ENCODE data around the gene FNDC3A.

Gene FNDC3A

DNA sequence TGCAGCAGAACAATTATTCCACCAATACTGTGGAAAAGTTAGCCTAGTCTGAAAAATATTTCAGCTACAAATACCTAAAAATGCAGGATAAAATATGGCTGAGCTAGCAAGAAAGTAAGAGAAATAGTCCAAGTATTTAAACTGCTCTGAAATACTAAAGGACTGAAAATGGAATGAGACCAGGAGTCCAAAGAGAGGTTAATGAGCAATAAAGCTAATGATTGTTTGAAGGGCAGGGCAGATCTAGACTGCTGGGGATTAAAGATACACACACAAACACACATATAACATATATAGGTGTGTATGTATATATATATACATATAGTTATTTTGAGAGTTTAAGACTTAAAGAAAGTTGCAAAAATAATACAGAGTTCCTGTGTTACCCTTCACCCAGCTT lies 269.4 kb downstream of the FNDC3A start:
- H3K9ac ChIP-seq (ENCODE audit: low read length) = no peak overlapping the region
- no peaks in the 10 kb centered on the region for H3K9me3 ChIP-seq (ENCODE audit: control insufficient read depth, low read length)
- no peaks in the 10 kb centered on the region for H3K27me3 ChIP-seq (ENCODE audit: control insufficient read depth, insufficient read depth, low read length)
- no peaks in the 10 kb centered on the region for H3K4me1 ChIP-seq (ENCODE audit: control insufficient read depth, insufficient read depth, low read length)
- H3K36me3 ChIP-seq (ENCODE audit: control insufficient read depth, insufficient read depth, low read length) = no peaks in the 10 kb centered on the region
- no peak overlapping the region for H3K4me3 ChIP-seq (ENCODE audit: low read length)

DNA sequence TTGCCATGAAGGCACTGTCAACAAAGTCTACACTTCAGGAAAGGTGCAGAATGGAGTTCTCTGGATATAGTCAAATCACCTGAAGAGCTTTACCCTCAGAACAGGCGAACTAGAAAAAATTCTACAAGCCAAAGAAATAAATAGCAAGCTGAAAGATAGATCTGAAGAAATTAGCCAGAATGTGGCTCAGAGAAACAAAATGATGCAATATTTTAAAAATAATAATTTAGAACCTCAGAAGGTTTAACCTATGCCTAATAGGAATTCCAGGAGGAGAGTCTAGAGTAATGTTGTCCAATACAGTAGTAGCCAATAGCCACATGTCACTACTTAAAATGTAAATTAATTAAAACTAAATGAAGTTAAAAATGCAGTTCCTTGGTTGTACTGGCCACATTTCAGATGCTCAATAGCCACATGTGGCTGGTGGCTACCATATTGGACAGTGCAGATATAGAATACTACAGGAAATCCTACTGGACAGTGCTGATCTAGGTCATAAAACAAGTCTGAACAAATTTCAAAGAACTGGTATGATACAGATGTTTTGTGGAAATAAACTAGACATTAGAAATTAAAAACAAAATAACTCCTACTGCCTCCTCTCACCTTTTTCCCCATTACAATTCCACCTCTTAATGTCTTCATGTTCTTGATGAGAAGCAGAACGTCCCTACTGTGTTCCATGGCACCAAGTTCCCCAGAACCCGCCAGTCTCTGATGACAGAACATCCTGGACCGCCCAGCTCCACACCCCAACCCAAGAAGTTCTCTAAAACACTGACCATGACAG lies 271.3 kb downstream of the FNDC3A start:
- no peaks in the 10 kb centered on the region for H3K27me3 ChIP-seq (ENCODE audit: control insufficient read depth, insufficient read depth, low read length)
- H3K9me3 ChIP-seq (ENCODE audit: control insufficient read depth, low read length) = no peaks in the 10 kb centered on the region
- no peaks in the 10 kb centered on the region for H3K4me1 ChIP-seq (ENCODE audit: control insufficient read depth, insufficient read depth, low read length)
- H3K36me3 ChIP-seq (ENCODE audit: control insufficient read depth, insufficient read depth, low read length) = no peaks in the 10 kb centered on the region
- peak overlapping the region; percentile 92 for H3K9ac ChIP-seq (ENCODE audit: low read length)
- H3K4me3 ChIP-seq (ENCODE audit: low read length) = peak overlapping the region; percentile 17

DNA sequence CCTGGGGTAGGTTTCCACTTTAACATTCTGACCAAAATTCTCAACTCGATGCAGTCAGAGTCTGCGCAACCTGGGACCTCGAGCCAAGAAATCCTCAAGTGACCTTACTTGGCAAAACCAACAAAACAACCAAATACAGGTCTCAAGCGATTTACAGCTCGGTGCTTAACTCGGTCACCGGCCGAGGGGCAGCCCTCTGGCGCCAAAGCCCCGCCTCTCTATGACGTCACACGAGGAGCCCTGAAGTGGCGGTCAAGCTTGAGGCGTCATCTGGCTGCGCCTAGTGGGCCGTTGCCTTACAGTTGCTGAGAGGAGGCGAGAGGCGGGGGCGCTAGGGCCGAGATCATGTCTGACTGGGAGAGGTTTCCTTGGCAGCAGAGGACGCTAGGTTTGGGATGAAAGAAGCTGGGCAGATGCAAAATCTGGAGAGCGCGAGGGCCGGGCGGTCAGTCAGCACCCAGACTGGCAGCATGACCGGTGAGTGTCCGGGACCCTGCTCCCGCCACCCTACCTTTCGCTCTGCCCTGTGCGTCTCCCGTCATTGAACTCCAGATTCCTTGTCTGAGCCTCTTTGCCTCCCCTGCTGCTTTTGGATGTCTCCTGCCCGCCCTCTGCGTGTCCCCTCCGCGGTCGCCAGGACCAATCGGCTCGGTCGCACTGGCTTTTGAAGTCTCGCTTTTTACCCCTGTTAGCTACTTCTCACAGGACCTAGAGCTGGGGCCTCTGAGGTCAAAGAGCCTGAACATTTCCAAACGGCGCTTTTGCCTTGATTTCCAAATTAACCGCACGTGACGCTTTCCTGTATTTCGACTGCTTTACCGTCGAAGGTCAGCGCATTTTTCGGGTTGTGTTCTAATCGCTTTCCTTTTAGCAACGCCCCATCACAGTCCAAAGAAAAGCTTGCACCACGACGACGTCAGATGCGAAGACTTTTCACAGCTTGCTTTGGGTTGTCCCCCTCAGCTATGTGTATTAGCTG lies 272.2 kb downstream of the FNDC3A start, which contains the start of gene CDADC1:
CDADC1 (plus strand) TSS at position 283 of the 979 bp plus-strand sequence; CDS start at position 396, 113 bp downstream.
- no peaks in the 10 kb centered on the region for H3K9me3 ChIP-seq (ENCODE audit: control insufficient read depth, low read length)
- no peaks in the 10 kb centered on the region for H3K4me1 ChIP-seq (ENCODE audit: control insufficient read depth, insufficient read depth, low read length)
- peak within 1 kb of the TSS; percentile 17 for H3K4me3 ChIP-seq (ENCODE audit: low read length)
- no peaks in the 10 kb centered on the region for H3K36me3 ChIP-seq (ENCODE audit: control insufficient read depth, insufficient read depth, low read length)
- no peaks in the 10 kb centered on the region for H3K27me3 ChIP-seq (ENCODE audit: control insufficient read depth, insufficient read depth, low read length)
- H3K9ac ChIP-seq (ENCODE audit: low read length) = peak within 1 kb of the TSS; percentile 92

DNA sequence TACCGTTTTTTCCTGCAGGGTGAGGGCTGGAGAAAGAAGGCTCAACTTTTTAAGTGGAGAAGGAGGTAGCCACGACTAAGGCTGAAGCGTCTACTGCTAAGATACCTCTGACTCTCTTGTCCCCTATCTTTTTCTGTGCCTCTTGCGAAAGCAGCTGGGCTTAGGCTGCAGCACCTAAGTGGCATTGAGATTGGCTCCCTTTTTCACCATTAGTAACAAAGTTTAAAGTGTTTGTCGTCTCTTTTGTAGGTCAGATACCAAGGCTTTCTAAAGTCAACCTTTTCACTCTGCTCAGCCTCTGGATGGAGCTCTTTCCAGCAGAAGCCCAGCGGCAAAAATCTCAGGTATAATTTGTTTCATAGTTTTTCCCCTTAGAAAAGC lies 272.9 kb downstream of the FNDC3A start:
- Histone ChIP-seq H3K9ac (ENCODE audit: low read length) (peak overlapping the region; percentile 92), H3K4me1 (ENCODE audit: control insufficient read depth, insufficient read depth, low read length) (no peaks in the 10 kb centered on the region), H3K4me3 (ENCODE audit: low read length) (peak overlapping the region; percentile 17), H3K36me3 (ENCODE audit: control insufficient read depth, insufficient read depth, low read length) (no peaks in the 10 kb centered on the region), H3K9me3 (ENCODE audit: control insufficient read depth, low read length) (no peaks in the 10 kb centered on the region), H3K27me3 (ENCODE audit: control insufficient read depth, insufficient read depth, low read length) (no peaks in the 10 kb centered on the region)

DNA sequence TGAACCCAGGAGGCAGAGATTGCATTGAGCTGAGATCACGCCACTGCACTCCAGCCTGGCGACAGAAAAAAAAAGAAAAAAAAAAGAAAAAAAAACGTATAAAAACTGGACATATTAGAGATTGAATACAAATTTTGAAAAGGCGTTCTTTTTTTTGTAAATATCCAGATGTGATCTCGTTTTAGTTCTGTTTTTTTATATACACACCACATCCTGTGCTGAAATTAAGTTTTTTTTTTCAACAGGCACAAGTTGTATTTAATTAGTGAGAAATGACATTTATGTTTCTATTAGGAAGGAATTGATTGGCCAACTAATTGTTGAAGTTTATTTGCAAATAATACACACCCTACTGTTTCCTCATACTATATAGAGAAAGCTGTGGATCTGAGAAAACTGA lies 275.6 kb downstream of the FNDC3A start:
- no peaks in the 10 kb centered on the region for H3K36me3 ChIP-seq (ENCODE audit: control insufficient read depth, insufficient read depth, low read length)
- H3K9ac ChIP-seq (ENCODE audit: low read length) = no peak overlapping the region
- H3K27me3 ChIP-seq (ENCODE audit: control insufficient read depth, insufficient read depth, low read length) = no peaks in the 10 kb centered on the region
- H3K4me3 ChIP-seq (ENCODE audit: low read length) = no peak overlapping the region
- H3K4me1 ChIP-seq (ENCODE audit: control insufficient read depth, insufficient read depth, low read length) = no peaks in the 10 kb centered on the region
- no peaks in the 10 kb centered on the region for H3K9me3 ChIP-seq (ENCODE audit: control insufficient read depth, low read length)

DNA sequence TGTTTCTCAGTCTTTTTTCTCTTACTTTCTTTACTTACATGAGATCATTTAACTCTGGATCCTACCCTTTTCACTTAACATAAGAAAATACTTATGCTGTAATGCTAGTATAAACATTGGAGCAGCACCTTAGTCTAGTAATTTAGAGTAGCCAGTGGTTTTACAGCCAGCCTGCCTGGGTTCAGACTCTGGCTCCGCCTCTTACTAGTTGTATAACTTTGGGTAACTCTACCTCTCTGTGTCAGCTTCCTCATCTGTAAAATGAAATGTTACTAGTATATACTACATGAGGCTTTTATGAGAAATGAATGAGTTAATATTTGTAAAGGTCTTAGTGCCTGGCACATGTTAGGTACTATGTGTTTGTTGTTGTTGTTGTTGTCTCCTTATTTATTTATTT lies 277.6 kb downstream of the FNDC3A start:
- Histone ChIP-seq H3K9me3 (ENCODE audit: control insufficient read depth, low read length) (no peaks in the 10 kb centered on the region), H3K36me3 (ENCODE audit: control insufficient read depth, insufficient read depth, low read length) (no peaks in the 10 kb centered on the region), H3K4me3 (ENCODE audit: low read length) (no peak overlapping the region), H3K27me3 (ENCODE audit: control insufficient read depth, insufficient read depth, low read length) (no peaks in the 10 kb centered on the region), H3K9ac (ENCODE audit: low read length) (no peak overlapping the region), H3K4me1 (ENCODE audit: control insufficient read depth, insufficient read depth, low read length) (no peaks in the 10 kb centered on the region)

DNA sequence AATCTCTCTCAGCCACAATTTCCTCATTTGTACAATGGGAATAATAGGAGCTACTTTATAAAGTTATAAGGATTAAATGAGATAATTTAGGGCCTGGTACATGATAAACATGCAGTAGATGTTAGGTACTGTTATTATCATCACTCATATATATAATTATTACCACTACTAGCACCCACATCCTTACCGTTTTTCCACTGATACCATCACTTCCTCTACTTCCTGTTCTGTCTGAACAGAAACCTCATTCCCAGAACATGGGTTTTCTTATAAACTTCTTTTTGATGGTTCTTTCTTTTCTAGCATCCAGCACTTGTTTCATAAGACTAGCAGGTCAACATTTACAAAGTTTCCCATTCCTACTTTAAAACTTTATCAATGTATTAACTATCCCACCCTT lies 278.3 kb downstream of the FNDC3A start:
- no peak overlapping the region for H3K9ac ChIP-seq (ENCODE audit: low read length)
- no peaks in the 10 kb centered on the region for H3K4me1 ChIP-seq (ENCODE audit: control insufficient read depth, insufficient read depth, low read length)
- H3K27me3 ChIP-seq (ENCODE audit: control insufficient read depth, insufficient read depth, low read length) = no peaks in the 10 kb centered on the region
- H3K36me3 ChIP-seq (ENCODE audit: control insufficient read depth, insufficient read depth, low read length) = no peaks in the 10 kb centered on the region
- no peak overlapping the region for H3K4me3 ChIP-seq (ENCODE audit: low read length)
- H3K9me3 ChIP-seq (ENCODE audit: control insufficient read depth, low read length) = no peaks in the 10 kb centered on the region

DNA sequence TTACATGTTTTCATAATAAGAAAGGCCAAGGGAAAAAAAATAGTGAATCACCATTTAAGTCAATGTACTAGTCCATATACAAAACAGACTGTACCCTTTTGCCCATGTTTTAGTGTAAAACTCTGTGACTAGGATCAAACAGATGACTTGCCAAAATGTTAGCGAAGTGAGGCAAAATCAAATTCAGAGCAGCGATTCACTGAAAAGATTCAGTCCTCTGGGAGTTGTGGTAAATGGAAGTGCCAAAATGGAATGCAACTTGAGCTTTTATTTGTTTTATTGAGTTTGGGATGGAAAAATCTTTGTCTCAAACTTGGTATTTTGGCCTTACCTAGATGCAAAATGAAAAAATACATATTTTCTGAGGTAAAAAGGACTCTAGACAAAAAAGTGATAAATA lies 281.1 kb downstream of the FNDC3A start:
- Histone ChIP-seq H3K27me3 (ENCODE audit: control insufficient read depth, insufficient read depth, low read length) (no peaks in the 10 kb centered on the region), H3K4me1 (ENCODE audit: control insufficient read depth, insufficient read depth, low read length) (no peaks in the 10 kb centered on the region), H3K9me3 (ENCODE audit: control insufficient read depth, low read length) (no peaks in the 10 kb centered on the region), H3K9ac (ENCODE audit: low read length) (no peak overlapping the region), H3K36me3 (ENCODE audit: control insufficient read depth, insufficient read depth, low read length) (no peaks in the 10 kb centered on the region), H3K4me3 (ENCODE audit: low read length) (no peak overlapping the region)

DNA sequence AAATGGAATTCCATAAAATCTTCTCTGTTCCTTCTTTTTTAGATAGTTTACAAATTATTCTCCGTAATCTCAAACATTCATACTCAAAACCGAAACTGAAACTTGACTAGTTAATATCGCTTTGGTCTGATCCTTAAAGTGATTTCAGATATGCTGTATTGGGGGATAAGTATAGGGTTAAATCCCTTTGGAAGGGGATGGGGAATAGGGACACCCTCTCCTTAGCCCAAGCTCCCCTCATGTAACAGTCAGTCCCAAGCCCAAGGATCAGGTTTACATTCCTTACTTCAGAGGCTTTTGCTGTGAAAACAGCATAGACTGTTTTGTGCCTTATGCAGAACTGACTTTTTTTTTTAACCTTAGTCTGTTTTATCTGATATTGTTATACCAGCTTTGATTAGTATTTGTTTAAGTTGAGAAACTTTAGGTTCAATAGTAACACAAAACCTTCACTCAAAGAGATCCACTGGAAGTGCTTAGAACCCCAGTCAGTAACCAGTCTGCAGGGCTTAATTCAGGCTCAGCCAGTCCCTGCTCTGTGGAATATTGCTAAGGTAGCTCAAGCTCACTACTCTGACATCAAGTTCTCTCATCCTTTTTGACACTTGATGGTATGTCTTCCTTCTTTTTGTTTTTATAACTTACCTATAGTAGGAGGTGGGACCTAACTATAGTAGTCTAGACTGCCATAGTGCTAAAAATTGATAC lies 282.5 kb downstream of the FNDC3A start:
- no peak overlapping the region for H3K4me3 ChIP-seq (ENCODE audit: low read length)
- H3K27me3 ChIP-seq (ENCODE audit: control insufficient read depth, insufficient read depth, low read length) = no peaks in the 10 kb centered on the region
- no peaks in the 10 kb centered on the region for H3K9me3 ChIP-seq (ENCODE audit: control insufficient read depth, low read length)
- no peaks in the 10 kb centered on the region for H3K36me3 ChIP-seq (ENCODE audit: control insufficient read depth, insufficient read depth, low read length)
- H3K9ac ChIP-seq (ENCODE audit: low read length) = no peak overlapping the region
- no peaks in the 10 kb centered on the region for H3K4me1 ChIP-seq (ENCODE audit: control insufficient read depth, insufficient read depth, low read length)
